Sigmoid colon (tissue), 7 donors: ENCODE results near the gene CNNM3. TPM values are rescaled to one million over a fixed set of nuclear protein-coding genes. Genes with fewer than 3 reads are reported as not detected.

Source experiments
- DNase-seq: peaks from one replicate; pipeline ENCODE4 v3.0.0-alpha.2; 2019
- H3K27ac ChIP-seq, 4 donors: fragments of 200-600 bp; sonication (generic); one replicate each; pipeline ENCODE4 v1.5.1; 2016 to 2019; ENCODE audit warnings: mild to moderate bottlenecking in 1 of 4
- H3K27me3 ChIP-seq, 3 donors: fragments of 200-600 bp; sonication (generic); one replicate each; pipeline ENCODE4 v1.5.1; 2019; ENCODE audit warnings: mild to moderate bottlenecking in 1 of 3
- H3K36me3 ChIP-seq, 4 donors: fragments of 200-600 bp; sonication (generic); one replicate each; pipeline ENCODE4 v1.5.1; 2016 to 2019
- H3K4me1 ChIP-seq, 4 donors: fragments of 200-600 bp; sonication (generic); one replicate each; pipeline ENCODE4 v1.5.1; 2017 to 2019
- H3K4me3 ChIP-seq, 4 donors: fragments of 200-600 bp; sonication (generic); one replicate each; pipeline ENCODE4 v1.5.1; 2017 to 2019; ENCODE audit warnings: mild to moderate bottlenecking in 2 of 4, moderate library complexity in 1 of 4
- H3K9me3 ChIP-seq, 4 donors: fragments of 200-600 bp in 3 of 4; sonication (generic) in 3 of 4; one replicate each; pipeline versions ENCODE4 v1.5.1 to v1.6.1; 2013 to 2019
- EP300 ChIP-seq, 4 donors: sonication (generic); formaldehyde crosslinking; IDR thresholded peaks; one replicate each; pipeline ENCODE4 v1.6.1; 2017; ENCODE audit warnings: antibody characterized with exemption in 4 of 4
- POLR2A ChIP-seq, 2 donors: fragments of 450-650 bp; IDR thresholded peaks; one replicate each; pipeline ENCODE4 v1.6.1; 2016; ENCODE audit warnings: antibody characterized with exemption in 2 of 2, mild to moderate bottlenecking in 2 of 2, moderate library complexity in 2 of 2
- POLR2AphosphoS5 ChIP-seq, 4 donors: sonication (generic); formaldehyde crosslinking; IDR thresholded peaks; one replicate each; pipeline ENCODE4 v1.6.1; 2017; ENCODE audit warnings: antibody characterized with exemption in 4 of 4
- WGBS, 2 donors: extraction: QIAGEN DNeasy Blood & Tissue Kit; methylation state at CpG; one replicate each; pipeline ENCODE4 v1.1.7; 2013; 5-methylcytosine and 5-hydroxymethylcytosine counted together
- intact Hi-C: fragments of 100-400 bp; cut with DNase I; formaldehyde crosslinking; loops from one replicate; pipeline ENCODE4 v1.15.1; 2023
- polyA plus RNA-seq, 3 donors: library from polyadenylated mRNA; stranded (reverse); fragments of 200-250 nt; gene quantifications; one replicate each; pipeline ENCODE4 v1.2.3, GENCODE V29; 2013
- total RNA-seq, 4 donors: library from RNA; depleted of rRNA; stranded (reverse); fragments of >200 nt; gene quantifications; one replicate each; pipeline ENCODE4 v1.1.0, GENCODE V29; 2016
- TF ChIP-seq, protein P1 (sequence below), 4 experiments: fragments of 450-650 bp in 3 of 4; fragments of 200-600 bp in 1 of 4; IDR thresholded peaks; one replicate each; pipeline ENCODE4 v1.5.1; 2016 to 2019; ENCODE audit warnings: antibody characterized with exemption in 4 of 4, mild to moderate bottlenecking in 3 of 4, moderate library complexity in 2 of 4
- donor health status: healthy with polysubstance abuse.
- donor health status: Bipolar disorder and iron deficiency.
- donor health status: healthy.

Gene CNNM3
- total and polyA plus RNA-seq, 7 donors, result 1.2 to 16.6 (median 10.0) TPM

DNA sequence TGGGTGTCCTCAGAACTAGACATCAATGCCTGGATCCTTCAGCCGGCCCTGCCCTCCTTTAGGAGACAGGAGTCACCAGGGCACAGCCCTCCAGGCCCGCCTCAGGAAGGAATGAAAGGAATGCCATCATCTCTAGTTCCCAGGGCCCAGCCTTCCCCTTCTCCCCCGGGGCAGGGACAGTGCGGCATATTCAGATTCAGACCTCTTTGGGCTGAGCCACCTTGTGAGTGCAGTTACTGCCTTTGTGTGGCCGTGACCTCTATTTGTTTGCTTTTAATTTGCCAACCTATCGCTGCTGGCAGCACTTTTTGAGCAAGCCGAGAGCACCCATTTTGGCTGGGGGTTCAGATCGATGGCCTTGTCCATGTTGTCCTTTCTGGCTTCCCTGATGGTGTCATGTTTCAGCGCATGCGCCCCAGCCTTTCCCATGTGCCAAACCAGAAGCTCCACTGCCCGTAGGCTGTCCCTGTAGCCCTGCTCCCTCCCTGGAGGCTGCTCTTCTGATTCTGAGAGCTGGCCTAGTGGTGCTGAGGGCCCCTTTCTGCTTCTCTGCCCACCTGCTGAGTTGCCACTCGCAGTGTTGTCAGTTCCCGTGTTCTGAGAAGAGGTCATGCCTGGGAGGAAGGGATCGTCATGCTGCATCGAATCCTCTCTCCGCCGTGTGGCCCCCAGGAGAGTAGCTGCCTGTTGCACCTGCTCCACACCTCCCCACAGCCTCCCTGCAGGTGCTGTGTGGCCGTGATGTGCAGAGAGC, 16.9 kb downstream of the CNNM3 start:
- Histone ChIP-seq H3K4me3 (no peak overlapping the region), H3K27me3 (no peaks in the 10 kb centered on the region), H3K4me1 (peaks cover 0 to 17% (median 15%) of the 10 kb centered on the region in 4 donors), H3K9me3 (no peaks in the 10 kb centered on the region), H3K36me3 (peaks cover 25 to 78% (median 37%) of the 10 kb centered on the region in 4 donors), H3K27ac (peak overlapping the region; percentile 47 to 60 (median 53))
- intact Hi-C loops, result no loop called here
- TF ChIP-seq POLR2A (IDR thresholded peaks at IDR 0.05) (no peak), EP300 (IDR thresholded peaks at IDR 0.05) (no peak), POLR2AphosphoS5 (IDR thresholded peaks at IDR 0.05) (no peak)
- TF ChIP-seq, protein P1, sequence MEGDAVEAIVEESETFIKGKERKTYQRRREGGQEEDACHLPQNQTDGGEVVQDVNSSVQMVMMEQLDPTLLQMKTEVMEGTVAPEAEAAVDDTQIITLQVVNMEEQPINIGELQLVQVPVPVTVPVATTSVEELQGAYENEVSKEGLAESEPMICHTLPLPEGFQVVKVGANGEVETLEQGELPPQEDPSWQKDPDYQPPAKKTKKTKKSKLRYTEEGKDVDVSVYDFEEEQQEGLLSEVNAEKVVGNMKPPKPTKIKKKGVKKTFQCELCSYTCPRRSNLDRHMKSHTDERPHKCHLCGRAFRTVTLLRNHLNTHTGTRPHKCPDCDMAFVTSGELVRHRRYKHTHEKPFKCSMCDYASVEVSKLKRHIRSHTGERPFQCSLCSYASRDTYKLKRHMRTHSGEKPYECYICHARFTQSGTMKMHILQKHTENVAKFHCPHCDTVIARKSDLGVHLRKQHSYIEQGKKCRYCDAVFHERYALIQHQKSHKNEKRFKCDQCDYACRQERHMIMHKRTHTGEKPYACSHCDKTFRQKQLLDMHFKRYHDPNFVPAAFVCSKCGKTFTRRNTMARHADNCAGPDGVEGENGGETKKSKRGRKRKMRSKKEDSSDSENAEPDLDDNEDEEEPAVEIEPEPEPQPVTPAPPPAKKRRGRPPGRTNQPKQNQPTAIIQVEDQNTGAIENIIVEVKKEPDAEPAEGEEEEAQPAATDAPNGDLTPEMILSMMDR (IDR thresholded peaks at IDR 0.05), result no peak
- 70 to 73% methylated on average over 18 of the region's 18 CpGs for WGBS, 2 donors
- DNase-seq, result peak; percentile 81

DNA sequence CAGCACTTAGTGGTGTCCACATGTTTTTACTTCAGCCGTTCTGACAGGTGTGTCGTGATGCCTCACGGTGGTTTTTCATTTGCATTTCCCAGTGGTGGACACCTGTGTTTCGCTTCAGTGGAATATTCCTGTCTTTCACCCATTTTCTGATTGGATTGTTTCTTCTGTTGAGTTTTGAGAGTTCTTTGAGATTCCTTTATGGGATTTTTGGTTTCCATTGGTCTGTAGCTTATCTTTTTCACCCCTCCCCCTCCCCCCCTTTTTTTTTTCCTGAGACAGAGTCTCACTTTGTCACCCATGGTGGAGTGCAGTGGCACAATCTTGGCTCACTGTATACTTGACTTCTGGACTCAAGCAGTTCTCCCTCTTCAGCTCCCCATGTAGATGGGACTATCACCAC, 19.8 kb downstream of the CNNM3 start:
- Histone ChIP-seq H3K4me3 (no peak overlapping the region), H3K36me3 (peaks cover 0 to 59% (median 9%) of the 10 kb centered on the region in 4 donors), H3K9me3 (no peaks in the 10 kb centered on the region), H3K4me1 (peaks cover 0 to 30% (median 27%) of the 10 kb centered on the region in 4 donors), H3K27ac (no peak overlapping the region), H3K27me3 (no peaks in the 10 kb centered on the region)
- WGBS, 2 donors, result 82 to 92% methylated on average over 4 of the region's 4 CpGs
- TF ChIP-seq, protein P1 (IDR thresholded peaks at IDR 0.05), result no peak
- TF ChIP-seq EP300 (IDR thresholded peaks at IDR 0.05), result no peak
- TF ChIP-seq POLR2A (IDR thresholded peaks at IDR 0.05), result no peak
- no peak for TF ChIP-seq POLR2AphosphoS5 (IDR thresholded peaks at IDR 0.05)
- DNase-seq, result no peak
- intact Hi-C loops, result no loop called here

DNA sequence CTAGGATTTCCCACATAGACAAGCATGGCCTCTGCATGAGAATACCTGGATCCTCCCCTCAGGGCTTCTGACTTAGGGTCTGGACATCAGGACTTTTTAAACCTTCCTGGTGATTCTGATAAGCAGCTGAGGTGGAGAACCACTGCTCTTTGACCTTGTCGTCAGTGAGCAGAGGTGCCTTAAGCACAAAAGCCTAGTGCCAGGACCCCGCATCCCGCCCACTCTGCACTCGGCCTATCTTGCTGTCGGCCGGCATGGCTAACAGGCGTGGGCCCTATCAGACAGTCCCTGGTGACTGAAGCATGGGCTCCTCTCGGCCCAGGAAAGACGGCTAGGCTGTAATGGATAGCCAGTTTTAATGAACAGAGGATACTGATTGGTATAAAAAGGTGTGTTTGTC, 21.5 kb downstream of the CNNM3 start:
- TF ChIP-seq, protein P1 (IDR thresholded peaks at IDR 0.05), result no peak
- no peaks in the 10 kb centered on the region for H3K9me3 ChIP-seq
- peaks cover 0 to 42% (median 2%) of the 10 kb centered on the region in 4 donors for H3K36me3 ChIP-seq
- WGBS, 2 donors, result 95 to 96% methylated on average over 9 of the region's 9 CpGs
- no peaks in the 10 kb centered on the region for H3K27me3 ChIP-seq
- H3K4me3 ChIP-seq, result no peak overlapping the region
- intact Hi-C loops, result no loop called here
- DNase-seq, result no peak
- no peak overlapping the region for H3K27ac ChIP-seq
- peaks cover 0 to 25% (median 22%) of the 10 kb centered on the region in 4 donors for H3K4me1 ChIP-seq

DNA sequence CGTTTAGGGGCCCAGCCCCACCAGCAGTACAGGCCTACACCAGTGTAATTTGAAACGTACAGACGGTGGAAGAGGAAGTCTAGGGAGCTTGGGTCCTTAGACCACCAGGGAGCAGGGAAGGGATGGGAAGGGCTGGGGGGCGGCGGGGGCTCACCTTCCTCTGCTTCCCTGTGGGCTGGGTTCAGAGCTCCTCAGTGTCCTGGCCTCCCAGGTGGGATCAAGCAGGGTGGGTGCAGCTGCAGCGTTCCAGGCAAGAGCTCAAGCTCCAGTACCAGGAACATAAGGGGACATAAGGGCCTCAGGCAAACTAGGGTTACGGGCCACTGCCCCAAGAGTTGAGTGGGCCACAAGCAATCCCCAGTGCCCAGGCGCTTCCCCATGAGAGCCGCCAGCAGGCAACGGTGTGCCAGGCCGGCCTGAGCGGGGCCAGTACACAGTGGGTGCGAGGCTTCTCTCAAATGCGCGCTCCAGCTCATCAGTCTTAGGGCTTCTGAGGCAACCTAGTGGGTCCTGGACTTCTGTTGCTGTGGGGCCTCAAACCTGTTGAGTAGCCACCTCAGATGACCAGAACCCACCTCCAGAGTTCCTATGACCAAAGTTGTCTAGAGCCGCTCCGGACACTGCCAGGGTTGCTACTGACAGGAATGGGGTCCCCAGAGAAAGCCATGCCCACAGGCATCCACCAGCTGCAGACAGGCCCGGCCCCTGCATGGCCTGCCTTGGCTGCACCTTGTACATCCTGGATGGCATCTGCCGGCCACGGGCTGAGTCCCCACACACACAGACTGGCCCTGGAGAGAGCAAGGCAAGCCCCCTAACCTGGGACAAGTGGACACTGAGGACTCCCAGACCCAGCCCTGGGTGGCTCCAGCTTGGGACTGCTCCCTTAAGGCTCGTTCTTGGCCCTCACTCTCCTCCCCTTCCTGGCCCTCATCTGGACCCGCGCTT, 22.6 kb downstream of the CNNM3 start:
- intact Hi-C loops, result no loop called here
- Histone ChIP-seq H3K4me1 (peaks cover 0 to 15% (median 12%) of the 10 kb centered on the region in 4 donors), H3K9me3 (no peaks in the 10 kb centered on the region), H3K27ac (no peak overlapping the region), H3K27me3 (no peaks in the 10 kb centered on the region), H3K36me3 (peaks cover 0 to 31% (median 2%) of the 10 kb centered on the region in 4 donors), H3K4me3 (no peak overlapping the region)
- no peak for TF ChIP-seq EP300 (IDR thresholded peaks at IDR 0.05)
- TF ChIP-seq, protein P1 (IDR thresholded peaks at IDR 0.05), result no peak
- TF ChIP-seq POLR2AphosphoS5 (IDR thresholded peaks at IDR 0.05), result no peak
- no peak for TF ChIP-seq POLR2A (IDR thresholded peaks at IDR 0.05)
- no peak for DNase-seq
- 83% methylated on average over 23 of the region's 23 CpGs for WGBS, 2 donors
